Stimulated activated CD8-positive, alpha-beta memory T cell treated with anti-CD3 and anti-CD28 coated beads, Interleukin-7, amount 100 ng/mL, for 24 hours (primary cell): ENCODE data around the gene PIWIL4.

Experiments
- DNase-seq: peaks from one replicate; pipeline ENCODE4 v3.0.0-alpha.2; 2020; ENCODE audit warnings: low read depth

PIWIL4 gene

GRCh38 chr11:94567181-94567670 lies at the start of gene PIWIL4:
Gene PIWIL4, plus strand, starts transcription at chr11:94567368. Its CDS starts 151 bp downstream, at chr11:94567519.
- DNase-seq: no peak

- no peak for DNase-seq
Measured at GRCh38 chr11:94518300-94518699, 48.9 kb upstream of the PIWIL4 start.

- DNase-seq: no peak
Measured at GRCh38 chr11:94519478-94520084, 47.6 kb upstream of the PIWIL4 start.

- no peak for DNase-seq
Measured at GRCh38 chr11:94521684-94522083, 45.5 kb upstream of the PIWIL4 start.

DNA sequence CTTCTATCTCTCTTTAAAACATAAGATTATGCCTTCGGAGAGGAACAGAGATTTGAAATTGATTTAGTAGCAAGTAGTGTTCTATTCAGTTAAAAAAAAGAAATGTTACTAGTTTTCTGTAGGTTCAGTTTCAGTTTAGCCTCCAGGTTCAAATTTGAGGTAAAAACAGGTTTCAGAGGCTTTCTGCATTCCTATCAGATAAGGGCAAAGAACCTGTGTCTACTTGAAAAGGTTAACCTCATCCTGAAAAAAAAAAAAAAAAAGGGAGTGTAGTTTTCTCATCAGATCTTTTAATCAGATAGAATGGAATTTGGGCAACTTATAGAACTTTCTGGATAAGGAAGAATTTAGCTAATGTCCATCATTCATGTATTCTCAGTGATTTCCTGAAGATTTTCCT lies 42.8 kb upstream of the PIWIL4 start:
- DNase-seq: no peak

- DNase-seq: no peak
Measured at GRCh38 chr11:94525546-94526324, 41.4 kb upstream of the PIWIL4 start.

- DNase-seq: no peak
Measured at GRCh38 chr11:94526645-94527438, 40.3 kb upstream of the PIWIL4 start.

DNA sequence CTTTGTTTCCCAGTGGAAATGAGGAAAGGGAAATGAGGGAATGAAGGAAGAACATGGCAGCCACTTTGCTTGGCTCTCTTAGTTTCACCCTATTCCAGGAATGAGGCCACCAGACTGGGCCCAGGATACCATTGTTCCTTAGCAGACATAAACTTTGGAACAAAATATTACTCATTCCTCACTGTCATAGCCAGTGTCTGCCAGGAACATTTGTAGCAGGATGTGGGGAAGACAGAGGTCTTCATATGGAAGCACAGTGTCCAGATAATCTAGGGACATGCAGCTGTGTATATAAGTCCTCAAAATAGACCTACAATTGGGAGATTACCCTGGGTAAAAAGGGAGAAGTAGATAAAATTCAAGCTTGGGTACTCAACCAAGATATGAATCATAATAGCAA lies 38.6 kb upstream of the PIWIL4 start:
- no peak for DNase-seq

- DNase-seq: no peak
Measured at GRCh38 chr11:94532211-94532610, 35.0 kb upstream of the PIWIL4 start.

DNA sequence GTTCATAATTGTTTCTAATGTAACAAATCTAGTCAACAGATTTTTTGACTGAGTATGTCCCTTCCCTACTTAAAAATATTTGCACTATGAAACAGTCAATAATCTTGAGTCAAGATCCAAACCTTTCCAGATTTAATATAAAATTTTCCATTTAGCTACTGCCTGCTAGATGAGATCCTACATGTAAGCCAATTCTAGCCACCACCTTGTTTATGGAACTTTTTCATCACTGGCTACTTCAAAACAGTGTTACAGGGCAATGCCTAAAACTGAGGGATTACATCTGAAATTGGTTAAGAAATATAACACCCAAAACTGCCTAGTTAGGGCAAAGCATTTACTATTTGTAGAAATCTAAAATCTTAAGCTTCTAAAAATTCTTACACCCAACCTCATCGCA lies 34.0 kb upstream of the PIWIL4 start:
- DNase-seq: no peak

DNA sequence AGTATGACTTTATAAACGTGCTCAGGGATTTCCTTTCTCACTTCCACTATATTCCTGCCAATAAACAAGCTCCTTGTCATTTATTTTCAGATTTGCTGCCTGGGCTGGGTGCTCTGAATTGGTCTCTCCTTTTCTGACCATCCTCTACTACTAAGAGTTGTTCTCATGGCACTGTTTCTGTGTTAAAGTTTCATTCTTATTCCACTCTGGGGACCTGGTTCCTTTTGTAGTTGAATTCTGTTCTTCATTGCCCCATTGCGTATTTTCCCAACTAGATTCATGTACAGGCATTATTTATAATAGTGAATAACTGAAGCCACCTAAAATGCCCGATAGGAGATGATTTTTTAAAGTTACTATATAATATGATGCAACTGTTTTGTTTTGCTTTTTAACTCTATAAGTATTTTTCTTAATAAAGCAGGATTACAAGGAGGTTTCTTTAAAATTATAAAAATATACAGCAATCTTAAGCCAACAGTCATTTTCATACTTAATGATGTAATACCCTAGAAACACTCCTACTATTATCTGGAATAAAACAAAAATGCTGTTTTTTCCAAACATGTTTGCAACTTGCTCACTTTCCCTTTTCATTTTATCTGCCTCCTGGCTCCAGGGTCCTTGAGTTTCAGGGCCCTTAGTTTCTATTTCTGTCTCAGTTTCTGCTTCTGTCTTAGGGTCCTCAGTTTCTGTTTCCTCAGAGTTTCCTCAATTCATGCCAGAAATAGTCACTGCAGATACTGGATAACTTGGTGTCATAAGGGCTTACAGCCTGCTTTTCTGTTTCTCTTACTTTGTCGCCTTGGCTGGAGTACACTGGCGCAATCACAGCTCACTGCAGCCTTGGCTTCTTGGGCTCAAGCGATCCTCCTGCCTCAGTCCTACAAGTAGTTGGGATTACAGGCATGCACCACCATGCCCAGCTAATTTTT lies 33.2 kb upstream of the PIWIL4 start:
- no peak for DNase-seq

DNA sequence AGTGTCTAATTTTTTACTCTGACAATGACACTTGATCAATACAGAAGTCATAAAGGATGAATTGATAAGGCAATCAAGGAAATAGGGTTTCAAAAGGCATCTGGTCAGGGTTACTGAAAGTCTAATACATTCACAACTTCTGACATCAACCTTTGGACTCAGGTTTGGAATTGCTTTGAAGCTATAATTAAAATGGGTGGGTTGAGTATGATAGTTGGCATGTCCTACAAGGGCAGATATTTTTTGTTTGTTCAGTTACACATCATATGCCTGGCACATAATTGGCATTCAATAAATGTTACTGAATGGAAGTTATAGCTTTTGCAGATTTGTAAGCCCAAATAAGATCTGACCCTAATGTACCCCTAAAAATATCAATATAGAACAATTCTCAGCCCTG lies 30.8 kb upstream of the PIWIL4 start:
- DNase-seq: no peak

GRCh38 chr11:94537031-94537600 lies 30.1 kb upstream of the PIWIL4 start:
- no peak for DNase-seq

DNA sequence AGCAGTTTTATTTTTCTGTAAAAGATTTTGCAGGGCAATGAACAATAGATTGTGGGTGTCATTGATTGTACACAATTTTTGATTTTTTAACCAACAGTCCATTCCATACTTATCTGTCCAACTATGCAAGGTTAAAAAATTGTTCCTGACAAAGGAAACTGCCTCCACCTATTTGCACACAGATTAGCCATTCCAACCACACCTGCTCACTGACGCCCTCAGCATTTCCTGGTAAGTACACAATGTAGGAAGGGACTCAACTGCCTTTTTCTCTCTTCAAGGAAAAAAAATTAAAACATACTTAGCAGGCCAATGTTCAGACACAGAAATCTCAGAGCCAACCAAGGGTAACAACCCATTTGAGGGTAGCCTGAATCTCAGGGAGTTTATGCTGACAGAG lies 27.7 kb upstream of the PIWIL4 start:
- no peak for DNase-seq

- DNase-seq: peak; percentile 46
Measured at GRCh38 chr11:94543695-94544645, 23.2 kb upstream of the PIWIL4 start, which contains the start of gene FUT4. Gene FUT4, plus strand, starts transcription at chr11:94543921. Its CDS starts 213 bp downstream, at chr11:94544134.

GRCh38 chr11:94544646-94545263 lies 22.4 kb upstream of the PIWIL4 start:
- DNase-seq: no peak

GRCh38 chr11:94545264-94546161 lies 21.7 kb upstream of the PIWIL4 start:
- DNase-seq: no peak

DNA sequence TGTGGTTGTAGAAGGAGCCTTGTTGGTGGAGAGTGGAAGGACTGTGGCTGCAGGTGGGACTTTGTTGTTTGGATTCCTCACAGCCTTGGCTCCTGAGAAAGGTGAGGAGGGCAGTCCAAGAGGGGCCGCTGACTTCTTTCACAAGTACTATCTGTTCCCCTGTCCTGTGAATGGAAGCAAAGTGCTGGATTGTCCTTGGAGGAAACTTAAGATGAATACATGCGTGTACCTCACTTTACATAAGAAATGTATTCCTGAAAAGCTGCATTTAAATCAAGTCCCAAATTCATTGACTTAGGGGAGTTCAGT lies 21.1 kb upstream of the PIWIL4 start:
- DNase-seq: no peak

DNA sequence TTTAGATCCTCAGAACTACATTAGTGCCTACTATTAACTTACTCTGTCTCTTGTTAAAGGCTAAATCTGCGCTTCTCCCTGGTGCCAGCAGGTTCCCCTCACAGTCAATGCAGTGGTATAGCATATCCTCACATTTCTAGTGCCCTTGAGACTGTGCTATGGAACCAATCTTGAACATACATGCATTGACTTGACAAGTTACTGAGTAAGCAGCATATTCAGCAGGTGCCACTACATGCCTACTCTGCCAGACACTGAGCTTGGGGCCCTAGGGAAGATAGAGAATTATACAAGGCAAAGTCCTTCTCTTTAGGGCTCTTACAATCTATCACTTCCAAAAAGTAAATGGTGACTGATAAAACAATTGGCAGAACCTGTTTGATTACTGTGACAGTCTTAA lies 20.3 kb upstream of the PIWIL4 start:
- DNase-seq: no peak
